HG03378 (cell line): ENCODE results near the gene KRTAP5-2.
"Not testable (repeated sequence)": the region's sequence is repeated elsewhere in the genome, so short reads cannot be mapped to it uniquely, and the experiment has no call there.

Experiments
- ATAC-seq: cut with Tn5 transposase; IDR thresholded peaks from one replicate; pipeline ENCODE4 v1.9.1; 2021; ENCODE audit warnings: mild to moderate bottlenecking, moderate library complexity; ENCODE audit not compliant: unreplicated experiment

KRTAP5-2 gene

GRCh38 chr11:1628506-1629325 lies 30.6 kb upstream of the KRTAP5-2 start:
- ATAC-seq, result no peak

- no peak for ATAC-seq
Observed at GRCh38 chr11:1625541-1625940, 27.4 kb upstream of the KRTAP5-2 start.

- no peak for ATAC-seq
Observed at GRCh38 chr11:1624621-1625020, 26.5 kb upstream of the KRTAP5-2 start.

GRCh38 chr11:1623716-1624115 lies 25.6 kb upstream of the KRTAP5-2 start:
- no peak for ATAC-seq

GRCh38 chr11:1622086-1622485 lies 24.0 kb upstream of the KRTAP5-2 start, which contains the start of gene KRTAP5-4:
Gene KRTAP5-4 (minus strand): TSS chr11:1622138. CDS start chr11:1622093, 45 bp downstream.
- ATAC-seq, result no peak

GRCh38 chr11:1619449-1619848 lies 21.4 kb upstream of the KRTAP5-2 start:
- ATAC-seq, result no peak

GRCh38 chr11:1618231-1618630 lies 20.1 kb upstream of the KRTAP5-2 start:
- ATAC-seq, result no peak

GRCh38 chr11:1608363-1608762 lies 10.3 kb upstream of the KRTAP5-2 start, which contains the start of gene KRTAP5-3:
Gene KRTAP5-3 (minus strand): TSS chr11:1608463. CDS start chr11:1608385, 78 bp downstream.
- ATAC-seq, result no peak

- not testable (repeated sequence) for ATAC-seq
Observed at GRCh38 chr11:1607901-1608300, 9.8 kb upstream of the KRTAP5-2 start.

- not testable (repeated sequence) for ATAC-seq
Observed at GRCh38 chr11:1607156-1607845, 9.2 kb upstream of the KRTAP5-2 start.

- ATAC-seq, result peak; percentile 75
Observed at GRCh38 chr11:1605923-1606322, 7.8 kb upstream of the KRTAP5-2 start.

- no peak for ATAC-seq
Observed at GRCh38 chr11:1604711-1605110, 6.6 kb upstream of the KRTAP5-2 start.

- ATAC-seq, result no peak
Observed at GRCh38 chr11:1604181-1604580, 6.1 kb upstream of the KRTAP5-2 start.

GRCh38 chr11:1603629-1604028 lies 5.5 kb upstream of the KRTAP5-2 start:
- no peak for ATAC-seq

GRCh38 chr11:1601663-1602062 lies 3.6 kb upstream of the KRTAP5-2 start:
- ATAC-seq, result not testable (repeated sequence)

- no peak for ATAC-seq
Observed at GRCh38 chr11:1600626-1601025, 2.5 kb upstream of the KRTAP5-2 start.

- no peak for ATAC-seq
Observed at GRCh38 chr11:1598816-1599215, 722 bp upstream of the KRTAP5-2 start.

GRCh38 chr11:1598406-1598805 lies 312 bp upstream of the KRTAP5-2 start:
- ATAC-seq, result not testable (repeated sequence)

- ATAC-seq, result no peak
Observed at GRCh38 chr11:1597331-1597993, 632 bp downstream of the KRTAP5-2 start.

GRCh38 chr11:1596576-1597121 lies 1.4 kb downstream of the KRTAP5-2 start:
- not testable (repeated sequence) for ATAC-seq

- not testable (repeated sequence) for ATAC-seq
Observed at GRCh38 chr11:1595994-1596575, 2.0 kb downstream of the KRTAP5-2 start.
